SK-N-SH (cell line): Measurements from ENCODE around the gene HRH3.

ENCODE experiments used
- CTCF ChIP-seq: fragments of 200-600 bp; sonication (generic); IDR thresholded peaks from 2 replicates; pipeline ENCODE4 v1.6.1; 2017; ENCODE audit warnings: antibody characterized with exemption, mild to moderate bottlenecking, moderate library complexity
- JUND ChIP-seq: IDR thresholded peaks from 2 replicates; pipeline ENCODE4 v1.4.0; 2012
- POLR2AphosphoS5 ChIP-seq: IDR thresholded peaks from 2 replicates; pipeline ENCODE4 v1.6.1; 2012; ENCODE audit warnings: low read depth, low read length
- USF2 ChIP-seq: fragments of 150-350 bp; IDR thresholded peaks from 2 replicates; pipeline ENCODE4 v1.6.1; 2017; ENCODE audit warnings: antibody characterized with exemption, low read length, low read depth, borderline replicate concordance

- TF ChIP-seq CTCF (no peak), POLR2AphosphoS5 (peak; percentile 98), JUND (no peak), USF2 (no peak)
These were observed 37.3 kb downstream of the HRH3 start, which contains the start of gene MTG2 for GRCh38 chr20:62182469-62183425.
